Measurements from ENCODE around the gene VTN. TPM values are rescaled to one million over a fixed set of nuclear protein-coding genes. Genes with fewer than 3 reads are reported as not detected.

The VTN gene
- total RNA-seq, 1 donor from 2014 or later, result 1.3 TPM

- no peak overlapping the region for H3K27ac ChIP-seq
- peaks cover 19% of the 10 kb centered on the region for H3K4me1 ChIP-seq
- H3K36me3 ChIP-seq, result peaks cover 20% of the 10 kb centered on the region
- intact Hi-C loops (cut with DNase I), result no loop called here
- H3K27me3 ChIP-seq (ENCODE audit: low read depth), result no peaks in the 10 kb centered on the region
- H3K9me3 ChIP-seq, result no peaks in the 10 kb centered on the region
- DNase-seq (no peak), ATAC-seq (peak in 1 of 2 donors; percentile 48)
- H3K4me3 ChIP-seq, result no peak overlapping the region
- TF ChIP-seq CTCF (IDR thresholded peaks at IDR 0.05), result no peak
These were observed 45.8 kb downstream of the VTN start for GRCh38 chr17:28324267-28324745.

GRCh38 chr17:28320215-28321061 lies 49.7 kb downstream of the VTN start:
- DNase-seq (no peak), ATAC-seq (no peak)
- H3K9me3 ChIP-seq, result no peaks in the 10 kb centered on the region
- intact Hi-C loops (cut with DNase I), result no loop called here
- H3K4me1 ChIP-seq, result peaks cover 31% of the 10 kb centered on the region
- no peak for TF ChIP-seq CTCF (IDR thresholded peaks at IDR 0.05)
- H3K27ac ChIP-seq, result no peak overlapping the region
- H3K36me3 ChIP-seq, result no peaks in the 10 kb centered on the region
- peak overlapping the region; percentile 81 for H3K4me3 ChIP-seq
- no peaks in the 10 kb centered on the region for H3K27me3 ChIP-seq (ENCODE audit: low read depth)

GRCh38 chr17:28319598-28319935 lies 50.5 kb downstream of the VTN start:
- Histone ChIP-seq H3K4me1 (peaks cover 24% of the 10 kb centered on the region), H3K4me3 (peak overlapping the region; percentile 81), H3K27ac (peak overlapping the region; percentile 64), H3K36me3 (no peaks in the 10 kb centered on the region), H3K27me3 (ENCODE audit: low read depth) (no peaks in the 10 kb centered on the region), H3K9me3 (no peaks in the 10 kb centered on the region)
- ATAC-seq (no peak), DNase-seq (no peak)
- intact Hi-C loops (cut with DNase I), result no loop called here
- TF ChIP-seq CTCF (IDR thresholded peaks at IDR 0.05), result no peak

- no peaks in the 10 kb centered on the region for H3K27me3 ChIP-seq (ENCODE audit: low read depth)
- DNase-seq (peak; percentile 98), ATAC-seq (peak; percentile 100)
- TF ChIP-seq CTCF (IDR thresholded peaks at IDR 0.05), result peak; percentile 28
- H3K4me1 ChIP-seq, result peaks cover 22% of the 10 kb centered on the region
- peak within 1 kb of the TSS; percentile 64 for H3K27ac ChIP-seq
- intact Hi-C loops (cut with DNase I), result no loop called here
- peak within 1 kb of the TSS; percentile 81 for H3K4me3 ChIP-seq
- H3K36me3 ChIP-seq, result no peaks in the 10 kb centered on the region
- H3K9me3 ChIP-seq, result no peaks in the 10 kb centered on the region
These were observed 51.1 kb downstream of the VTN start, which contains the start of gene TMEM97 for GRCh38 chr17:28318759-28319597. TMEM97 (plus strand) TSS chr17:28319200; CDS start chr17:28319240, 40 bp downstream.

- peaks cover 22% of the 10 kb centered on the region for H3K4me1 ChIP-seq
- H3K9me3 ChIP-seq, result no peaks in the 10 kb centered on the region
- no peaks in the 10 kb centered on the region for H3K36me3 ChIP-seq
- no peak for TF ChIP-seq CTCF (IDR thresholded peaks at IDR 0.05)
- DNase-seq (no peak), ATAC-seq (peak; percentile 1 to 16)
- H3K27ac ChIP-seq, result peak overlapping the region; percentile 64
- intact Hi-C loops (cut with DNase I), result no loop called here
- H3K27me3 ChIP-seq (ENCODE audit: low read depth), result no peaks in the 10 kb centered on the region
- H3K4me3 ChIP-seq, result peak overlapping the region; percentile 81
These were observed 51.9 kb downstream of the VTN start for GRCh38 chr17:28317966-28318758.

All from lower lobe of right lung (tissue), 2 donors.